Measurements from ENCODE around the gene NKPD1. TPM values are rescaled to one million over a fixed set of nuclear protein-coding genes. Genes with fewer than 3 reads are reported as not detected.

Gene NKPD1
- total and polyA plus RNA-seq, 10 of the 15 experiments (the other 5 are each of a cell fraction or from before 2014, with no cell fraction given) = 0.05 to 0.18 (median 0.06) TPM; not detected in 7

- peak; percentile 40; the same call in 1 of the 2 replicates for TF ChIP-seq RUNX3 (IDR thresholded peaks at IDR 0.05; ENCODE audit: low read length)
- TF ChIP-seq IKZF1 (conservative IDR thresholded peaks at IDR 0.05) = peak; percentile 14; the same call in 1 of the 2 replicates
- TF ChIP-seq ATF7 (IDR thresholded peaks at IDR 0.05; ENCODE audit: low read depth) = peak; percentile 80
- 0 out of 2 replicates have a peak, but pooled peaks have one; percentile 3 for TF ChIP-seq NR2F1 (conservative IDR thresholded peaks at IDR 0.05)
- TF ChIP-seq HDGF (IDR thresholded peaks at IDR 0.05) = peak; percentile 70; the same call in 1 of the 2 replicates
- TF ChIP-seq GATAD2B (conservative IDR thresholded peaks at IDR 0.05; ENCODE audit: low read depth) = 0 out of 2 replicates have a peak, but pooled peaks have one; percentile 42
- peak; percentile 90 for TF ChIP-seq ZNF384 (IDR thresholded peaks at IDR 0.05; ENCODE audit: borderline replicate concordance, low read depth, low read length)
Observed at GRCh38 chr19:45118591-45119355, 42.0 kb downstream of the NKPD1 start (continued).

- intact Hi-C loops (cut with micrococcal nuclease; ENCODE audit: unreplicated experiment) = no loop called here
- Histone ChIP-seq H3K27me3 (replicated peaks in 1 of 2; ENCODE audit: control insufficient read depth in 2 of 2, insufficient read depth in 2 of 2, low read length in 1 of 2) (no peaks in the 10 kb centered on the region), H4K20me1 (ENCODE audit: control insufficient read depth, insufficient read depth) (peaks cover 3% of the 10 kb centered on the region; the same call in 1 of the 2 replicates), H3K36me3 (ENCODE audit: control insufficient read depth in 2 of 2, insufficient read depth in 2 of 2, low read length in 1 of 2) (peaks cover 0 to 2% of the 10 kb centered on the region in 2 experiments; a peak in 1 of 4 replicates), H3K4me2 (ENCODE audit: control insufficient read depth, insufficient read depth) (peak overlapping the region; percentile 81), H3K4me3 (peak overlapping the region; percentile 31; the same call in 1 of the 2 replicates), H3K9me3 (replicated peaks; ENCODE audit: control insufficient read depth, insufficient read depth, low read length) (no peaks in the 10 kb centered on the region), H3K9ac (ENCODE audit: control insufficient read depth, insufficient read depth, low read length) (peak overlapping the region; percentile 50), H2AFZ (ENCODE audit: control insufficient read depth, low read depth, low read length) (no peak overlapping the region), H3K79me2 (ENCODE audit: control insufficient read depth, insufficient read depth, low read length) (peaks cover 69% of the 10 kb centered on the region), H3K4me1 (ENCODE audit: control insufficient read depth, insufficient read depth, low read length) (peaks cover 84% of the 10 kb centered on the region), H3K27ac (ENCODE audit: control insufficient read depth, insufficient read depth) (peak overlapping the region; percentile 66)
- ChIA-PET RAD21 (ENCODE audit: unreplicated experiment) (interaction anchor here (1.0 to 2.2 kb wide), 6 partner anchors 15 to 208 kb away, joined by 3 to 12 read pairs (median 4); partner anchors contain the start of genes BLOC1S3 and TRAPPC6A), POLR2A (interaction anchor here (0.9 to 2.9 kb wide), 9 partner anchors 13 to 466 kb away, joined by 3 to 18 read pairs (median 4); partner anchors contain the start of genes BLOC1S3, FOSB, OPA3 and PPP1R37), CTCF (interaction anchor here (0.8 to 3.2 kb wide), 10 partner anchors 8 to 360 kb away, joined by 3 to 16 read pairs (median 4); partner anchors contain the start of genes BLOC1S3, PPP1R37 and TRAPPC6A), SMC1A (ENCODE audit: uncharacterized antibody, unreplicated experiment) (interaction anchor here (1.0 to 2.3 kb wide), 7 partner anchors 15 to 60 kb away, joined by 3 to 7 read pairs (median 5); partner anchors contain the start of genes BLOC1S3, PPP1R37 and TRAPPC6A)
- no peak for FAIRE-seq
- 85% methylated on average over 5 of the region's 5 CpGs for WGBS (ENCODE audit: insufficient coverage, insufficient replicate concordance, low lambda C conversion rate, missing lambda C conversion rate)
- in situ Hi-C loops (cut with MboI) = no loop called here
- peak; percentile 22 for ATAC-seq
- no peak for DNase-seq (ENCODE audit: low read depth, low spot score)
- BruUV-seq (replicated peaks) = no TSS peak
- TF ChIP-seq BRCA1 (IDR thresholded peaks at IDR 0.05; ENCODE audit: low read depth, low read length) = no peak
- TF ChIP-seq NFXL1 (IDR thresholded peaks at IDR 0.05; ENCODE audit: borderline replicate concordance) = no peak
- no peak for TF ChIP-seq EZH2 (IDR thresholded peaks at IDR 0.05; ENCODE audit: borderline replicate concordance, control insufficient read depth, low read depth, low read length)
- TF ChIP-seq PRDM15 (CRISPR knock-in tag; IDR thresholded peaks at IDR 0.05) = no peak
- no peak for TF ChIP-seq PAX5 (IDR thresholded peaks at IDR 0.05; ENCODE audit: borderline replicate concordance, low read depth, low read length)
- TF ChIP-seq WRNIP1 (IDR thresholded peaks at IDR 0.05; ENCODE audit: borderline replicate concordance, low read depth, low read length) = no peak
- TF ChIP-seq ZBTB11 (CRISPR knock-in tag; IDR thresholded peaks at IDR 0.05) = no peak
- TF ChIP-seq GABPA (IDR thresholded peaks at IDR 0.05; ENCODE audit: low read depth) = no peak
Observed at GRCh38 chr19:45118106-45118505, 42.7 kb downstream of the NKPD1 start.
